Endothelial cell of umbilical vein (primary cell): Measurements from ENCODE around the gene SLC35F3. TPM values are rescaled to one million over a fixed set of nuclear protein-coding genes. Genes with fewer than 3 reads are reported as not detected.

Source experiments
- BruUV-seq: library from RNA; stranded (reverse); fragments of 400-500 nt; replicated peaks from 2 replicates; lab custom pipeline; 2021; lab: Mats Ljungman, UMichigan
- CTCF ChIA-PET: fragments of 300-600, 350-600 bp; sonication (Branson Sonifier 250); formaldehyde crosslinking; loops from one replicate; lab custom pipeline; 2021; ENCODE audit warnings: antibody characterized with exemption, inconsistent platforms; lab: Charles Lee
- POLR2A ChIA-PET: fragments of 300-600, 350-600 bp; sonication (Branson Sonifier 250); formaldehyde crosslinking; loops from one replicate; lab custom pipeline; 2021; ENCODE audit warnings: antibody characterized with exemption, inconsistent platforms; lab: Charles Lee
- DNase-seq: peaks from one replicate; pipeline ENCODE4 v3.0.0-alpha.2; 2011; ENCODE audit warnings: low read depth, low spot score
- FAIRE-seq: peaks from 2 replicates; lab custom pipeline; 2011; peaks lifted over from hg19 to GRCh38; lab: Jason Lieb, UNC
- H2AFZ ChIP-seq: 2 replicates; pipeline ENCODE4 v1.6.0; 2012; ENCODE audit warnings: low read depth, low read length, control low read depth, inconsistent platforms
- H3K27ac ChIP-seq: 2 replicates; pipeline ENCODE4 v1.5.1; 2011; ENCODE audit warnings: low read depth, mild to moderate bottlenecking, control low read depth, low read length, moderate library complexity; ENCODE audit not compliant: insufficient read depth
- H3K27me3 ChIP-seq, 2 experiments: 2 replicates each; pipeline versions ENCODE4 v1.6.0 to v1.6.1; 2011; ENCODE audit warnings: low read length in 2 of 2, mixed read lengths in 1 of 2; ENCODE audit not compliant: control insufficient read depth in 2 of 2, insufficient read depth in 2 of 2
- H3K36me3 ChIP-seq, 2 experiments: 2 replicates in 1 of 2; 3 replicates in 1 of 2; pipeline ENCODE4 v1.5.1; 2011; ENCODE audit warnings: low read length in 2 of 2, mild to moderate bottlenecking in 1 of 2, moderate library complexity in 1 of 2; ENCODE audit not compliant: control insufficient read depth in 2 of 2, insufficient read depth in 2 of 2; ENCODE audit errors: extremely low read depth in 1 of 2
- H3K4me1 ChIP-seq: 3 replicates; pipeline ENCODE4 v1.5.1; 2011; ENCODE audit warnings: mild to moderate bottlenecking, low read length; ENCODE audit not compliant: control insufficient read depth, insufficient read depth; ENCODE audit errors: extremely low read depth
- H3K4me2 ChIP-seq: 2 replicates; pipeline ENCODE4 v1.6.1; 2011; ENCODE audit warnings: low read length, control low read depth, mixed read lengths; ENCODE audit not compliant: insufficient read depth
- H3K4me3 ChIP-seq, 3 experiments: fragments of 200-600 bp in 1 of 3; sonication (generic), shearing (Covaris generic) in 1 of 3; replicated peaks in 1 of 3; 2 replicates each; pipeline ENCODE4 v1.5.1; 2011 to 2016; ENCODE audit warnings: control low read depth in 3 of 3, low read length in 3 of 3, mild to moderate bottlenecking in 2 of 3, inconsistent platforms in 1 of 3, low read depth in 1 of 3, moderate library complexity in 1 of 3; ENCODE audit not compliant: insufficient read depth in 1 of 3
- H3K79me2 ChIP-seq: 2 replicates; pipeline ENCODE4 v1.6.0; 2012; ENCODE audit warnings: low read length, inconsistent platforms; ENCODE audit not compliant: control insufficient read depth, insufficient read depth
- H3K9ac ChIP-seq: replicated peaks from 2 replicates; pipeline ENCODE3; 2011; ENCODE audit warnings: low read length, control low read depth; ENCODE audit not compliant: insufficient read depth; ENCODE audit errors: extremely low read depth
- H3K9me1 ChIP-seq: replicated peaks from 3 replicates; pipeline ENCODE4 v1.6.0; 2011; ENCODE audit warnings: mild to moderate bottlenecking, low read length; ENCODE audit not compliant: control insufficient read depth, insufficient read depth; ENCODE audit errors: extremely low read depth
- H3K9me3 ChIP-seq: replicated peaks from 2 replicates; pipeline ENCODE4 v1.5.1; 2012; ENCODE audit warnings: low read length, inconsistent platforms; ENCODE audit not compliant: control insufficient read depth, insufficient read depth
- H4K20me1 ChIP-seq: replicated peaks from 2 replicates; pipeline ENCODE3; 2011; ENCODE audit warnings: mild to moderate bottlenecking, low read length; ENCODE audit not compliant: control insufficient read depth, insufficient read depth; ENCODE audit errors: extremely low read depth
- CTCF ChIP-seq, 2 donors: IDR thresholded peaks; 1 replicate in 1 of 2; 2 replicates in 1 of 2; pipeline ENCODE4 v1.5.1; 2011; ENCODE audit warnings: low read length in 2 of 2, mild to moderate bottlenecking in 2 of 2, moderate library complexity in 2 of 2, control low read depth in 1 of 2, inconsistent platforms in 1 of 2, low read depth in 1 of 2; ENCODE audit not compliant: insufficient read depth in 1 of 2; ENCODE audit errors: extremely low read depth in 1 of 2
- JUN ChIP-seq: IDR thresholded peaks from 2 replicates; pipeline ENCODE4 v1.6.1; 2011; ENCODE audit warnings: borderline replicate concordance, low read depth; ENCODE audit not compliant: insufficient read length, insufficient read depth
- MAX ChIP-seq: IDR thresholded peaks from 2 replicates; pipeline ENCODE4 v1.6.1; 2011; ENCODE audit not compliant: insufficient read depth, insufficient read length
- dilution Hi-C: fragments of 300-500 bp; cut with MboI; formaldehyde crosslinking; loops from one replicate; pipeline ENCODE4 v1.15.0; 2019; ENCODE audit warnings: low sequenced_read_pairs; ENCODE audit not compliant: extremely low pct_ligation_motif_present
- intact Hi-C: fragments of 100-400 bp; cut with micrococcal nuclease; formaldehyde crosslinking; loops from one replicate; pipeline ENCODE4 v1.10.0; 2022
- polyA plus RNA-seq, 4 experiments: library from polyadenylated mRNA; depleted of rRNA in 3 of 4; stranded (reverse) in 3 of 4; unstranded in 1 of 4; fragments of >200 nt; gene quantifications; 2 replicates each; pipeline versions ENCODE4 v1.2.1 to v1.2.3, GENCODE V29; 2011 to 2012; ENCODE audit warnings: missing spikeins in 1 of 4
- total RNA-seq: library from RNA; stranded (reverse); gene quantifications from 2 replicates; pipeline ENCODE4 v1.2.3, GENCODE V29; 2021

SLC35F3 gene
- total and polyA plus RNA-seq, 2 donors (not counting 3 experiments of a cell fraction or from before 2014, with no cell fraction given) = not detected

DNA sequence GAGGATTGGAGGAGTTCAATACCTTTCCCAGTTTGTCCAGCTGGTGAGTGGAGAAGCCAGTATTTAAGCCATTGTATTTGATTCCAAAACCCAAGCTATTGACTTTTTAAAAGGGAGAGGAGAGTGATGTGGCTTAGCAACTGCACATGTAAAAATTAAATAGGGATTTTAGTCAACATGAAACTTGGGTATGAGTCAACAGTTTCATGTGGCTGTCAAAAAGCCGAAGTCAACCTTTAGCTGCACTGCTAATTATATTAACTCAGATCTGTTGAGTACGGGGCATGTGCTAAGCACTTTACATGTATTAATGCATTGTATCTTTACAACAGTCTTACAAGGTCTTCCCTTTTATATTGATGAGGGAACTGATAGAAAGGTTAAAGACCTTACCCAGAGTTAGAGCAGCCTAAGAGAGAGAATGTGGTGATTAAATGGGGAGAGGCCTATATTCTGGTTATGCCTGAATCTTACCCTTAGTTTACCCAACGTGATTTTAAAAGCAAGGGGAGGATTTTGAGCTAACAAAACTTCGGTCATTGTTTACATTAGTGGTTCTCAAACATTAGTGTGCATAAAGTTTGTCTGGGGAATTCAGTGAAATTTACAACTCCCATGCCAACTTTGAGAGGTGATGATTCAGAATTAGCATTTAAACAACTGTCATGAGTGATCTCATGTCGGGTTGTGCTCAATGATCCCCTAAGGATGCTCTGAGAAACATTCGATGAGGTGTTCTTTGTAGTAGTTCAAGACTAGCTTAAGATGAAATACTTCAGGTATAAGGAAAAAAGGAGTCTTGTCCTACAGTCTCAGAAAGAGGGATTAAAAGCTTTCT is 6.9 kb upstream of the SLC35F3 start:
- dilution Hi-C loops = no loop called here

More for the DNA sequence above, 6.9 kb upstream of the SLC35F3 start:
- H3K4me3 ChIP-seq = no peak overlapping the region
- no peak for FAIRE-seq
- ChIA-PET CTCF (no interaction called here), POLR2A (no interaction called here)
- H3K79me2 ChIP-seq = no peaks in the 10 kb centered on the region
- TF ChIP-seq JUN = no peak
- TF ChIP-seq CTCF (IDR thresholded peaks at IDR 0.05; ENCODE audit: extremely low read depth in 1 of 2, insufficient read depth in 1 of 2, low read depth in 1 of 2, low read length in 2 of 2) = no peak
- no peak for TF ChIP-seq MAX
- no peaks in the 10 kb centered on the region for H3K27me3 ChIP-seq
- H3K9ac ChIP-seq = no peak overlapping the region
- no TSS peak for BruUV-seq
- H3K9me1 ChIP-seq = no peaks in the 10 kb centered on the region
- no peaks in the 10 kb centered on the region for H3K4me1 ChIP-seq
- no peak for DNase-seq
- no peaks in the 10 kb centered on the region for H3K36me3 ChIP-seq
- H4K20me1 ChIP-seq = no peaks in the 10 kb centered on the region
- no peak overlapping the region for H3K4me2 ChIP-seq
- no peaks in the 10 kb centered on the region for H3K9me3 ChIP-seq
- intact Hi-C loops = no loop called here
- no peak overlapping the region for H2AFZ ChIP-seq
- H3K27ac ChIP-seq = no peak overlapping the region
